Osteoblast (primary cell): ENCODE data around the gene REEP3. TPM values are rescaled to one million over a fixed set of nuclear protein-coding genes. Genes with fewer than 3 reads are reported as not detected.
A peak's percentile ranks its signal among the peaks of the same experiment; 100 is the strongest.

Experiments
- DNase-seq: peaks from one replicate; pipeline ENCODE4 v3.0.0; 2011; ENCODE audit warnings: low spot score, mixed read lengths; ENCODE audit not compliant: insufficient read length; ENCODE audit errors: missing footprints
- H2AFZ ChIP-seq: 2 replicates; pipeline ENCODE4 v1.6.0; 2011; ENCODE audit warnings: mild to moderate bottlenecking, low read length
- H3K27ac ChIP-seq: 2 replicates; pipeline ENCODE4 v1.5.1; 2011; ENCODE audit warnings: mild to moderate bottlenecking, low read depth, low read length, moderate library complexity
- H3K27me3 ChIP-seq: 2 replicates; pipeline ENCODE4 v1.6.0; 2012; ENCODE audit warnings: mild to moderate bottlenecking, control low read depth, inconsistent platforms, low read length, moderate library complexity; ENCODE audit not compliant: insufficient read depth
- H3K36me3 ChIP-seq: 2 replicates; pipeline ENCODE4 v1.5.1; 2011; ENCODE audit warnings: mild to moderate bottlenecking, low read length, control low read depth, moderate library complexity; ENCODE audit not compliant: insufficient read depth
- H3K4me1 ChIP-seq: 2 replicates; pipeline ENCODE4 v1.5.1; 2011; ENCODE audit warnings: mild to moderate bottlenecking, low read length, control low read depth, moderate library complexity; ENCODE audit not compliant: insufficient read depth
- H3K4me2 ChIP-seq: 2 replicates; pipeline ENCODE4 v1.6.0; 2011; ENCODE audit warnings: mild to moderate bottlenecking, low read length; ENCODE audit not compliant: insufficient read depth
- H3K4me3 ChIP-seq: fragments of 200-600 bp; sonication (generic); 3 replicates; pipeline ENCODE4 v1.5.1; 2012; ENCODE audit warnings: mild to moderate bottlenecking, low read length, inconsistent platforms; ENCODE audit not compliant: insufficient read depth
- H3K79me2 ChIP-seq: 2 replicates; pipeline ENCODE4 v1.6.0; 2012; ENCODE audit warnings: mild to moderate bottlenecking, low read length, control low read depth, inconsistent platforms; ENCODE audit not compliant: insufficient read depth
- H3K9me3 ChIP-seq: 2 replicates; pipeline ENCODE4 v1.5.1; 2011; ENCODE audit warnings: low read depth, low read length, control low read depth
- H4K20me1 ChIP-seq: 2 replicates; pipeline ENCODE4 v1.6.0; 2012; ENCODE audit warnings: mild to moderate bottlenecking, low read length, control low read depth; ENCODE audit not compliant: insufficient read depth
- total RNA-seq: library from RNA; depleted of rRNA; stranded (reverse); fragments of >200 nt; gene quantifications from 2 replicates; pipeline ENCODE4 v1.2.3, GENCODE V29; 2012
- TF ChIP-seq, protein P1 (sequence below): IDR thresholded peaks from 2 replicates; pipeline ENCODE4 v1.5.1; 2011; ENCODE audit warnings: mild to moderate bottlenecking, low read depth, low read length, moderate library complexity; ENCODE audit errors: extremely low read depth

The REEP3 gene
- total RNA-seq, 1 donor, result 71.3 TPM

DNA sequence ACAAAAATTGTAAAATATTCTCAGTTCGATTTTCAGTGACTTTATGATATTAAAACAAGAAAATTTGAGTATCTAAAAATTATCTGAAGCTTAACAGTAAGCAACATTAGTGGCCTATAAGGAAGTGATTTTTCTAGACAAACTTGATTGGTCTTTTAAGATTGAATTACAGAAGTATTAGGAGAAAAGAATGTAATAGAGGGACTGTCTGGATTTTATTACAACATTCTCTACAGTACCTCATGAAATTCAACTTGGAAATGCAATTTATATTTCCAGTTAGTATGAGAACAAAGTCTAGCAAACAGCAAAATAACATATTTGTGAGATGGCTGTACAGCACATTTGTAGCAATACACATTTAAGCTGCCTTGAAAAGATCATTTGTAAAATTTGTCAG, 18.8 kb downstream of the REEP3 start:
- Histone ChIP-seq H3K79me2 (peaks cover 70% of the 10 kb centered on the region), H3K36me3 (no peaks in the 10 kb centered on the region), H3K4me2 (no peak overlapping the region), H2AFZ (no peak overlapping the region), H3K9me3 (no peaks in the 10 kb centered on the region), H4K20me1 (no peaks in the 10 kb centered on the region), H3K4me1 (peaks cover 8% of the 10 kb centered on the region), H3K27ac (no peak overlapping the region), H3K27me3 (no peaks in the 10 kb centered on the region), H3K4me3 (no peak overlapping the region)
- no peak for DNase-seq
- TF ChIP-seq, protein P1, sequence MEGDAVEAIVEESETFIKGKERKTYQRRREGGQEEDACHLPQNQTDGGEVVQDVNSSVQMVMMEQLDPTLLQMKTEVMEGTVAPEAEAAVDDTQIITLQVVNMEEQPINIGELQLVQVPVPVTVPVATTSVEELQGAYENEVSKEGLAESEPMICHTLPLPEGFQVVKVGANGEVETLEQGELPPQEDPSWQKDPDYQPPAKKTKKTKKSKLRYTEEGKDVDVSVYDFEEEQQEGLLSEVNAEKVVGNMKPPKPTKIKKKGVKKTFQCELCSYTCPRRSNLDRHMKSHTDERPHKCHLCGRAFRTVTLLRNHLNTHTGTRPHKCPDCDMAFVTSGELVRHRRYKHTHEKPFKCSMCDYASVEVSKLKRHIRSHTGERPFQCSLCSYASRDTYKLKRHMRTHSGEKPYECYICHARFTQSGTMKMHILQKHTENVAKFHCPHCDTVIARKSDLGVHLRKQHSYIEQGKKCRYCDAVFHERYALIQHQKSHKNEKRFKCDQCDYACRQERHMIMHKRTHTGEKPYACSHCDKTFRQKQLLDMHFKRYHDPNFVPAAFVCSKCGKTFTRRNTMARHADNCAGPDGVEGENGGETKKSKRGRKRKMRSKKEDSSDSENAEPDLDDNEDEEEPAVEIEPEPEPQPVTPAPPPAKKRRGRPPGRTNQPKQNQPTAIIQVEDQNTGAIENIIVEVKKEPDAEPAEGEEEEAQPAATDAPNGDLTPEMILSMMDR, result no peak

DNA sequence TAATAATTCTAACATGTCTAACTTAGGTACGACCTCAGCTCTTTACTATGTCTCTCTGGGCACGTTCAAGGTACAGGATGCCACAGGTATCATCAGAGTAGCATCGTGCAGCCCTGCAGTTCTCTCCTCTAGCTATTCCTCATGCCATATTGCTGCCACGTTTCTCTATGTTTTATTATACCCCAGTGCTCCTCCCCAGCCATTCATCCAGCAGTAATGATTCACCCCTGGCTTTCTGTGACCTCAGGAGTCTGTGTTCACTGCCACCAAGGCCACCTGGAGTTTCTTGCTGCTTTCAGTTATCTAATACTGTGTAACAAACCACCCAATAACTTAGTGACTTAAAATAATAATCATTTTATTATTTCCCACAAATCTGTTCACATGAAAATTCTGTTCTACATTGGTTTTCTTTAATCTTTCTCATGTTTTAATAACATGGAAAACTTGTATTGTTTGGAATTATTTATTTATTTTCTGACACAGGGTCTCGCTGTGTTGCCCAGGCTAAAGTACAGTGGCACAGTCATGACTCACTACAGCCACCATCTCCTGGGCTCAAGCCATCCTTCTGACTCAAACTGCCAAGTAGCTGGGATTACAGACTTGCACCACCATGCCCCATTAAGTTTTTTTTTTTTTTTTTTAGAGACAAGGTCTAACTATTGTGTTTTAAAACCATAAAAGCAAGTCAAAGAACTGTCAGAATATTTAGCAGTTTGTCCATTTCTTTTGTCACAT, 21.8 kb downstream of the REEP3 start:
- no peak overlapping the region for H2AFZ ChIP-seq
- H3K27ac ChIP-seq, result no peak overlapping the region
- H3K9me3 ChIP-seq, result no peaks in the 10 kb centered on the region
- H3K27me3 ChIP-seq, result no peaks in the 10 kb centered on the region
- TF ChIP-seq, protein P1, result no peak
- peaks cover 10% of the 10 kb centered on the region for H3K4me1 ChIP-seq
- H3K4me2 ChIP-seq, result no peak overlapping the region
- H3K79me2 ChIP-seq, result peaks cover 67% of the 10 kb centered on the region
- H3K36me3 ChIP-seq, result no peaks in the 10 kb centered on the region
- no peak overlapping the region for H3K4me3 ChIP-seq
- DNase-seq, result no peak
- H4K20me1 ChIP-seq, result no peaks in the 10 kb centered on the region

DNA sequence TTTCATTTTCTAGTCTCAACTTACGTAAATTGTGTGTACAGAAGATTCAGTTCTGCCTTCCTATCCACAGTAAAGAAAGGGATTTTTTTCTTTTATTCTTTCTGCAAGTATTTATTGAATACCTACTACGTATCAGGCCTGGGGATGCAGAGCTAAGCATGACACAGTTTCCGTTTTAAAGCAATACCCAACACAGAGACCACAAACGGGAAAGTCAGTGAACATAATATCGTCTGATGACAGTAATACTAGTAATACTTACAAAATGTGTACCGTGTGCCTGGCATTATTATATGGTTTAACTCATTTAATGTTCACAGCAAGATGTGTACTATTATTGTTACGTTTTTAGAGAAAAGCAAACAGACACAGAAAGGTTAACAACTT, 22.4 kb downstream of the REEP3 start:
- TF ChIP-seq, protein P1, result no peak
- Histone ChIP-seq H3K4me1 (peaks cover 10% of the 10 kb centered on the region), H2AFZ (peak overlapping the region; percentile 32), H4K20me1 (no peaks in the 10 kb centered on the region), H3K9me3 (no peaks in the 10 kb centered on the region), H3K27ac (no peak overlapping the region), H3K4me3 (no peak overlapping the region), H3K36me3 (no peaks in the 10 kb centered on the region), H3K27me3 (no peaks in the 10 kb centered on the region), H3K4me2 (no peak overlapping the region), H3K79me2 (peaks cover 65% of the 10 kb centered on the region)
- DNase-seq, result no peak

DNA sequence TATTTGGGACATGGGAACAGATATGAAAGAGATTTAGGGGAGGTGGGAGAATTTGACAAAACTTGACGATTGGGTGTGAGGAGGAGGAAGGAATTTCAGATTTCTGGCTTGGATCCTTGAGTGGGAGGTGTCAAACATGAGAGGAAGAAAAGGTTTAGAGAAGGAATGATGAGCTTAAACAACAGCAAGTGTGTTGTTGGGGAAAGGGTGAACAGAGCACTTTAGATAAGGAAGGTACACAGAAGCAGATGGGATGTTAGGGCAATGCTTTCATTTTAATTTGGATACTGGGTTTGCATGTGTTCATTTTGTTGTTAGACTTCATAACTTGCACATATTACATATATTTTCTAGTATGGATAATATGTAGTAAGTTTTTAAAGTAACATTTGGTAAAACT, 23.2 kb downstream of the REEP3 start:
- Histone ChIP-seq H3K36me3 (no peaks in the 10 kb centered on the region), H3K4me3 (no peak overlapping the region), H3K9me3 (no peaks in the 10 kb centered on the region), H3K27me3 (no peaks in the 10 kb centered on the region), H3K4me1 (peaks cover 10% of the 10 kb centered on the region), H4K20me1 (no peaks in the 10 kb centered on the region), H3K27ac (peak overlapping the region; percentile 7), H3K4me2 (no peak overlapping the region), H2AFZ (no peak overlapping the region), H3K79me2 (peaks cover 64% of the 10 kb centered on the region)
- DNase-seq, result no peak
- TF ChIP-seq, protein P1, result no peak
